ENCODE results near the gene DPYD. TPM values are rescaled to one million over a fixed set of nuclear protein-coding genes. Genes with fewer than 3 reads are reported as not detected.

DPYD gene
- total RNA-seq, result 103 TPM

DNA sequence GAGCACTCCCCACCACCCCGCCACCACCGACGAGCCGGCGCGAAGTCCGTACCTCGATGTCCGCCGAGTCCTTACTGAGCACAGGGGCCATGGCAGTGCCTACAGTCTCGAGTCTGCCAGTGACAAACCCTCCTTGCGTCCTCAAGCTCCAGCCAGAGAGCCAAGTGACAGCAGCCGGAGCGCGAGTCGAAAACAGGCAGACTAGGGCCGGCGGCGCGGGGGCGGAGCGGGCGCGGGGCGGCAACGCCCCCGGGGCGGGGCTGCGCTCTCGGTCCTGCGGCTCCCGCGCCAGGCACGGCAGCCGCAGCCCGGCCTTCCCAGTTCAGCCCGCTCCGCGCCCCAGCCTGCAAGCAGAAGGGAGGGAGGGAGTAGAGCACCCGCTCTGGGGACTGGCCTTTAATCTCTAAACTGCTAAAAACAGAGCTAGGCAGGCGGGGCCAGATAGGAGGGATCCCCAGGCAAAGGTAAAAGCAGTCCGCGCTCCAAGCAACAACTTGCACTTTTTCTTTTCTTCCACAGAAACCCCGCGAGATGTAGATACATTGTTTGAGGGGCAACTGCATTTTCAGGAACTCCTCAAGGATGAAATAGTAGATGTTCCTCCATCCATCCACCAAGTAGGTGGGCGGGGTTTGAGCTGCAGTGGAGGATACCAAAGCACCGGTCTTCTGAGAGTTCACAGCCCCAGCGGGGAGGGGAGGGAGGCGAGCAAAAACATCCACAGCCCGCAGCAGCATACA, at the start of gene DPYD:
Gene DPYD (minus strand): TSS at position 203 of the 740 bp plus-strand sequence. CDS start 112 bp downstream, at position 91.
- no peaks in the 10 kb centered on the region for H3K27me3 ChIP-seq (ENCODE audit: insufficient read depth, low read length)
- peak within 1 kb of the TSS; percentile 95 for H3K4me3 ChIP-seq (ENCODE audit: low read length)
- peaks cover 32% of the 10 kb centered on the region for H3K4me1 ChIP-seq (ENCODE audit: insufficient read depth, low read length)

DNA sequence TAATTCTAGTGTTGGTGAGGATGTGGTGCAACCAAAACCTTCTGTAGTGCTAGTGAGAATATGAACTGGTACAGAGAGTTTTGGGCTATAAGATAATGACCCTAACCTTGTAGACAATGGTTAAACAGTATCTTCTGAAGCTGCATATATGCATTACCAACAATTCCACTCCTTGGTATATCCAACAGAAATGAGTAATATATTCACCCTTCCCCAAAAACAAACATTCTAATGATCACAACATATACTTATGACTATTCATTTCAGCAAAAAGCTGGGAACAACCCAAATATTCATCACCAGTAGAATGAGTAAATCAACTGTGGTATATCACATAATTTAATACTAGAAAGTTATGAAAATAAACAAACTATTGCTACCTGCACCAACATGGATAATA, 39.6 kb upstream of the DPYD start:
- Histone ChIP-seq H3K9me3 (ENCODE audit: low read depth, low read length) (no peaks in the 10 kb centered on the region), H3K4me3 (ENCODE audit: low read length) (no peak overlapping the region), H3K4me1 (ENCODE audit: insufficient read depth, low read length) (no peaks in the 10 kb centered on the region), H3K27me3 (ENCODE audit: insufficient read depth, low read length) (peaks cover 3% of the 10 kb centered on the region)

More for the DNA sequence above, at the start of gene DPYD:
- no peaks in the 10 kb centered on the region for H3K9me3 ChIP-seq (ENCODE audit: low read depth, low read length)

DNA sequence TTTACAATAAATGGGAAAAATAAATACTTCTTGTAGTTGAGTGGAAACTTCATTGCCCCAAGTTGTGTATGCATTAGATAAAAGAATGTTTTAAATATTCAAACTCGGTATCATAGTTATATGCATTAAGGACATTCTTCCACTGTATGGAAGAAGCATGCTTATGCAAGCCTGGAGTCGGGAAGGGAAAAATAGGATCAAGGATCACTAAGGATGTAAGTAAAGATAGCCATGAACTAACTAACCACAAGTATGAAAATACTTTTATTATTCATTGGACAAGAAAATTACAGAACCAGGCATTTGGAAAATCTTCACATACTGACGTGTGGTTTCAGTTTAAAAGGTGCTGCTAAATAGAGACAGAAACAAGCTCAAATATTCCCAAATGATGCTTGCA, 26.9 kb upstream of the DPYD start:
- no peak overlapping the region for H3K4me3 ChIP-seq (ENCODE audit: low read length)
- no peaks in the 10 kb centered on the region for H3K27me3 ChIP-seq (ENCODE audit: insufficient read depth, low read length)
- H3K9me3 ChIP-seq (ENCODE audit: low read depth, low read length), result no peaks in the 10 kb centered on the region
- H3K4me1 ChIP-seq (ENCODE audit: insufficient read depth, low read length), result no peaks in the 10 kb centered on the region

DNA sequence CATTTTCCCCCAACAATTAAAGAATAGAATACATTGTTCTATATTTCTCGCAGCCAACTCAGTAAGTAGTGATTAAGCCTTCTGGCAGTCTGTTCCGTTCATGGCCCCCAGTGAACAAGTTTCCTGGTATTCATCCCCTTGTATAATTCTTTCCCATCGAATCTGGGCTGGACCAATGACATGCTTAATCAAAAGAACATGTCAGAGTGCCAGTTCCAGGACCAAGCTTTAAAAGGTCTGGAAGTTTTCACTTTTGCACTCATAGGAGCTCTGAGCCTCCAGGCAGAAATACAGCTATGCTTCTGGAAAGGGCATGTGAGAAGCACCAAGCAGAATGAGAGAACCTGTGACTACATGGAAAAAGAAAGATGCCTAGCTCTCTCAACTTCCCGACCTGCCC, 22.5 kb upstream of the DPYD start:
- no peaks in the 10 kb centered on the region for H3K27me3 ChIP-seq (ENCODE audit: insufficient read depth, low read length)
- H3K9me3 ChIP-seq (ENCODE audit: low read depth, low read length), result no peaks in the 10 kb centered on the region
- H3K4me3 ChIP-seq (ENCODE audit: low read length), result no peak overlapping the region
- H3K4me1 ChIP-seq (ENCODE audit: insufficient read depth, low read length), result peaks cover under 1% of the 10 kb centered on the region

DNA sequence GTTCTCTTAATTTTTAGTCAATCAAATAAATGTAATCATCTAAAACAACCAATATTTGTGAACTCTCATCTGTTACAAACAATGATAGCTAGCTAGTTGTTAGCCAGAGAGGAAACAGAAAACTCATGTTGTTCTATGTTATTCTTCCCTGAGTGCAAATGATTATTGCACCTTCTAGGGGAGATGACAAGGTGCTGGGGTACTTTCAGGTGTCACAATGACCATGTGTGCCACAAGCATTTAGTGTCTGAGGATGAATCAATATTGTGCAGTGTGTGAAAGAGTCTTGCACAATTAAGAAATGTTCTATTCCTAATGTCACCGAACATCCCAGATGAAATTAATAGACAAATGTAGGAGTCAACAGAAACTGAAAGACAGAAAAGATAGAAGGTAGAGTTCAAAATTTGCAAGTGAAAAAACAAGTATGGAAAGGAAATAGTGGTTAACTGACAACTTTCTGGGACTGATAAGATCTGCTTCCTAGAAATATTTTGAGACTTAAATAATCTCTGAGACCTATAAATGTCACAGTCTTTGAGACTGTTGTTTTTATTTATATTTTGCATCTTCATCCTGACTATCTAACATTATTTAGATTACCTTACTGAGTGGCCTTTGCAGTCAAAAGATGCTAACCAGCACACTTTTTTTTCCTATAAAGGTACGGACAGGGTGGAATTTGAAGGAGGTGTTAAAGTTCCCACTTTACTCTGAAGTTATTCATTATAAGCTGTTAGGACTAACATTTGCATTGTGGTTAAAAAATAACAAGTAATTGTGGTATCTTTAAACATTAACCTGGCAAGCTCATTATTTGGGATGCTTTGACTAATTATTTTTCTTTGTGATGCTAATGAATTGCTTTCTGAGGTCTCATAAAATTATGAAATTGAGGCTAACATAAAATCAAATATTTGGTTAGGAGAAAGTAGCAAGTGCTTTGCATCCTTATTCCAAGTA, 21.6 kb upstream of the DPYD start:
- Histone ChIP-seq H3K4me3 (ENCODE audit: low read length) (no peak overlapping the region), H3K4me1 (ENCODE audit: insufficient read depth, low read length) (peaks cover 9% of the 10 kb centered on the region), H3K9me3 (ENCODE audit: low read depth, low read length) (no peaks in the 10 kb centered on the region), H3K27me3 (ENCODE audit: insufficient read depth, low read length) (no peaks in the 10 kb centered on the region)

DNA sequence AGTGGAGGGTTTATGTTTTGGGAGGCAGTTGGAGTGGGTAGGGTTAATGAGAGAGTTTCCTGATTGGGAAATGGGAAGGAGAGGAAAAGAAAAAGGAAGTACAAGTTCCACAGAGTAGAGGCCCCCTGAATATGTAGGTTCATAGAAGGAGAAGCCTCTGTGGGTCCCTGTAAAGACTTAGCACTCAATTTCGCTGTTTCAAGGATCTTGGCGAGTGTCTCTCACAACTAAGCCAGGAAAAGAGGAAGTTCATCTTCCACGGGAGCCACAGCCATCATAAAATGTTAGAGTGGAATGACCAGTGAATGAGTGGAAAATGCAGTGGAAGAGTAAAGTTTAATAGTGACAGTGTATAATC, 17.4 kb upstream of the DPYD start:
- Histone ChIP-seq H3K4me1 (ENCODE audit: insufficient read depth, low read length) (peaks cover 9% of the 10 kb centered on the region), H3K27me3 (ENCODE audit: insufficient read depth, low read length) (no peaks in the 10 kb centered on the region), H3K4me3 (ENCODE audit: low read length) (no peak overlapping the region), H3K9me3 (ENCODE audit: low read depth, low read length) (no peaks in the 10 kb centered on the region)

DNA sequence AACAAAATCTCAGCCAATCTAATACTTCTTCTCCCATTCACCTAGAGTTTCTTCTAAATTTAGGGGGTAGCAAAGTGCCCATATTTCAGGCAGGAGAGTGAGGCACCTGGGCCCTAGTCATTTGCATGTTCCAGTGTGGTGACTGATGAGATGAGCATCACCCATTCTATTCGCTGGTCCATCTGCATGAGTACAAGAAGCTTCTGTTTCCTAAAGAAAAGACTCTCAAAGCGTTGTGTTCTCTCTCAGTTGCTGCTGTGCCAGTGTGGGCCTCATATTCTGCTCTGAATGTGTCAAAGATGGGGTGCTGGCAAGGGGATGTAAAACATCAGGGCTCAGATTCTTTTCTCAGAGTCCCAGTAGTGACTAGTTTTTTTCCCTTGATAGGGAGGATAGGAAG, 16.1 kb upstream of the DPYD start:
- Histone ChIP-seq H3K4me3 (ENCODE audit: low read length) (no peak overlapping the region), H3K4me1 (ENCODE audit: insufficient read depth, low read length) (peaks cover 9% of the 10 kb centered on the region), H3K9me3 (ENCODE audit: low read depth, low read length) (no peaks in the 10 kb centered on the region), H3K27me3 (ENCODE audit: insufficient read depth, low read length) (no peaks in the 10 kb centered on the region)

DNA sequence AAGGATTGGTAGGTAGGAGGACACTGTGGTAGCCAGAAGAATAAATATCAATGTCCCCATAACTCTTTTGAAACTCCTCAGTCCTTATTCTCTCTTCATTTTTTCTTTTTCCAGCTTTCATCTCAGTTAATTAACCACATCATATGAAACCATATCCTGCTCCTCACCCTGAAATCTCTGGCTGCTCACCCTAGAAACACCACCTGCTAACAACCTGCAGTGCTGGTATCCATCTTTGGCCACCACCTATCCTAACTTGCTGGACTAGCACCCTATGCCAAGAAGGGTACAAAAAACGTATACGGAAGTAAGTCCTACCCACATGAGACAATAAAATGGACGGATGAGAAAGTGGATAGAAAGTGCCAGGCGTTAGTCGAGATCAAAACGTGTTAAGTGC, 13.7 kb upstream of the DPYD start:
- peaks cover 9% of the 10 kb centered on the region for H3K4me1 ChIP-seq (ENCODE audit: insufficient read depth, low read length)
- peaks cover 2% of the 10 kb centered on the region for H3K27me3 ChIP-seq (ENCODE audit: insufficient read depth, low read length)
- no peak overlapping the region for H3K4me3 ChIP-seq (ENCODE audit: low read length)
- no peaks in the 10 kb centered on the region for H3K9me3 ChIP-seq (ENCODE audit: low read depth, low read length)

DNA sequence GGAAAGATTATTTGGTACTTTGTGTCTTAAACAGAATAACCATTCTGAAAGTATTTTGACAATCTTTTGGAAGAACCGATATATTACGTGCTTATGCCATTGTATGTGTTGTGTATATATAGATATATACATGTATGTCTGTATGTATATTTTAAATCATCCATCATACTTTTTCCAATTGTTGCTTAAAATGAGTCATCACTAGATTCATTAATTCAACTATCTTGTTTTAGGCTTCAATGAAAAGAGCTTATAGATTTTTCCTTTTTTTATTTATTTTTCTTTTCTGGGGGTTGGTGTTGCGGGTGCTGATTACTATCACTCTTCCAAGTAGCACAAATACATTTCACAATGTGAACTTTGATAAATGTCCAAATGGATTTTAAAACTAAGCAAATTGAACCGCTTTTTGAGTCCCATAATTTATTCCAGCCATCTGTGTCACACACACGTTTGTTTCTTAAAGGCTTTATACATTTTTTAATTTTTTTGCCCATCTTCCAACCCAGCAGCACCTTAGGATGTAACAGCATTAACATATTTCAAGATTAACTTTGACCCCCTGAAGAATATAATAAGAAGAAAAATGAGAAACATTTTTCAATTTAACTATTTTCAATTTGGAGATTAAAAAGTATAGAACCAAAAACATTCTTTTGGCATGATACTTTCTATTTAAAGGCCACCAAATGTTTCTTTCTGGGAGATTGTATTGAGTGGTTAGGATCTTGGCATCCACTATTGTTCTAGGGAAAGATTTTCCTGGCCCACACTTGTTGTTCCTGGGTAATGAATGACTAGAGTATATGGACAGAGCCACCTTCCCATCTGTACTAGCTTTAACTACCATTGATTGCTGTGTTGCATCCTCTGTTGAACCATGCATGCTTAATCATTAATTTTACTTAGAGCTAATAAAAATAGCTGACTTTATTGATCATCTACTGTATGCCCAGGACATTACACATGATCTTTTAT, 9.3 kb upstream of the DPYD start:
- H3K4me3 ChIP-seq (ENCODE audit: low read length), result no peak overlapping the region
- H3K4me1 ChIP-seq (ENCODE audit: insufficient read depth, low read length), result no peaks in the 10 kb centered on the region
- no peaks in the 10 kb centered on the region for H3K9me3 ChIP-seq (ENCODE audit: low read depth, low read length)
- H3K27me3 ChIP-seq (ENCODE audit: insufficient read depth, low read length), result peaks cover 2% of the 10 kb centered on the region

DNA sequence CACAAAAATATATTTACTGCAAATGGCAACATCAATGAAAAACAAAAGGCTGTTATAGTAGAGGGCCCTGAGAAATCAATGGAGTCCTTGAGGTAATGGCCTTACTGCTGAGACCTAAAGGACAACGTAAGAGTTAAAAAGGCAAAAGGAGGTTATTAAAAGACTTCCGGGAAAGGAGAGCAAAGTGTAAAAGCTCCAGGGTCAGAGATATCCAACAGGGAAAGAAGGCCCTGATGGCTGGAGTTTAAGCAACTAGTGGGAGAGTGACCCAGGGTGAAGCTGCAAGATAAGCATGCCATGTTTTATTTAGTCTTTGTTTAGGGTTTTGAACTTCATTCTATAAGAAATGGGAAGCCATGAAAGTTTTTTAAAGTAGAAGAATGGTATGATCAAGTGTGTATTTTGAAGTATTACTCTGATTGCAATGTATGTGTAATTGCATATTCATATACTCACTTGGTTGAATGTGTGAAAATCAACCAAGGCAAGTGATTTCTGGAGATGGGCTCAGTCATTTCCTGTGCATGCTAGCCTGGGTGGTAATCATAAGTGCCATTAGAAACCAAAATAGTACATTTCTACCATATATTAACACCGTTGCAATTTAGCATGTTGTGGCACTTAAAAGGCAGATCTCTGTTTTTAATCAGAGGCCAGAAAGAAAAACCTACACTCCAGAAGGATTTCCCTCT, 5.3 kb upstream of the DPYD start:
- Histone ChIP-seq H3K27me3 (ENCODE audit: insufficient read depth, low read length) (peaks cover 2% of the 10 kb centered on the region), H3K9me3 (ENCODE audit: low read depth, low read length) (no peaks in the 10 kb centered on the region), H3K4me3 (ENCODE audit: low read length) (no peak overlapping the region), H3K4me1 (ENCODE audit: insufficient read depth, low read length) (peaks cover 6% of the 10 kb centered on the region)

DNA sequence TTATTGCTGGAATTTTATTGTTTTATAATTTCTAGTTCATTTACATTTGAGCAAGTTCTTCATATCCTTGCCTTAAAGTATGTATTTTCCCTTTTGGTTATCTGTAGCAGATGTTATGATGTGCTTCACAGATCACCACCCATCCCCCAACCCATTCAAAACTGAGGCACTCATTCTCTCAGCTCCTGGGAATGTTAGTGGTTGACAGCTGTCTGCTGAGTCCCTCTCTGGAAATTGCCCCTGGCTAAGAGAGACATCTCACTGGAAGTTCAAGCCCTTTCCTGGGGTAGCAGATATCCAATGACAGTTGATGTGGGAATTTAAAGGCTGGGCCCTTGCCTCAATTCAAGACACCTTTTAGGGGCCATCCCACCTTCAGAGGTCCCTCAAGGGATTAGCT, 4.3 kb upstream of the DPYD start:
- peaks cover 6% of the 10 kb centered on the region for H3K4me1 ChIP-seq (ENCODE audit: insufficient read depth, low read length)
- no peak overlapping the region for H3K4me3 ChIP-seq (ENCODE audit: low read length)
- H3K27me3 ChIP-seq (ENCODE audit: insufficient read depth, low read length), result no peaks in the 10 kb centered on the region
- H3K9me3 ChIP-seq (ENCODE audit: low read depth, low read length), result no peaks in the 10 kb centered on the region

DNA sequence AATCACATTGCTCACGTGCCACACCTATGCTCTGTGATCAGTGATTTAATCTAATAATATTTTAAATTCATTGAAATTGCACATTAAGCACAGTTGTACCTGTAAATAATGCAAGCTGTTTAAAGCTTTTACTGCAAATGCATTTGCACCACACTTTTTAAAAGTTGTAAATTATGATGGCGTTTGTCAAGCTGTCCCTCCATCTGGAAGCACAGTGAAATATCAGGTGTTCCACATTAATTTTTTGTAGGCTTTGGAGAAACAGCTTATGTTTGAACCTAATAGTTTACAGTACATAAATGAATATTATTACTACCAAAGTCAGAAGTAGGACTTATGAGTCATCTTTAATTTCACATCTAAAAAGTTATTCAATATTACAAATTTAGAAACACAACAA, 3.0 kb upstream of the DPYD start:
- no peaks in the 10 kb centered on the region for H3K27me3 ChIP-seq (ENCODE audit: insufficient read depth, low read length)
- H3K4me1 ChIP-seq (ENCODE audit: insufficient read depth, low read length), result peaks cover 12% of the 10 kb centered on the region
- H3K4me3 ChIP-seq (ENCODE audit: low read length), result no peak overlapping the region
- no peaks in the 10 kb centered on the region for H3K9me3 ChIP-seq (ENCODE audit: low read depth, low read length)

DNA sequence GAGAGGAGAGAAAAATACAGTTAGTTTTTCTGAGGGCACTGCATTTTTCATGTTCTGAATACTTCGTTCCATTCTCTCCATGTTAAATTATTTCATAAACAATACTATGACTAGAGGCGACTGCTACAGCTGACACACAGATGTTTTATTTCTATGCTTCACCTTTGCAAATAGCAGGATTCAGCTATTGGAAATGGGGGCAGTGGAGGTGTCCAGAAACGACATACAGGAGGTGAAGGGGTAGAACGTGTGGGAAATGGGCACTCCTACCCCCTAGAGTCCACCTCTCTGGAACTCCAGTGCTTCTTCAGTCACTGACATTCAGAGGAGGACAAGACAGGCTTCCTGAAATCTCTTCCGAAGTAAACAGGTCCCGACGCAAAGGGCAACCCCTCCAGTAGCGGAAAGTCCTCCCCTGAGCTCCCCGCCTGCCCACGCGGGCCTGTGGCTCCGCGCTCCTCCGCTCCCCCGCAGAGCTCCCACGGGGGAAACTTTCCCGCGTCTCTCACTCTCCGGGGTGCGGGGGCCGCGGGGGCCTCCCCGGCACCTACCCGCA, 480 bp downstream of the DPYD start:
- Histone ChIP-seq H3K4me1 (ENCODE audit: insufficient read depth, low read length) (peaks cover 32% of the 10 kb centered on the region), H3K27me3 (ENCODE audit: insufficient read depth, low read length) (no peaks in the 10 kb centered on the region), H3K9me3 (ENCODE audit: low read depth, low read length) (no peaks in the 10 kb centered on the region), H3K4me3 (ENCODE audit: low read length) (peak overlapping the region; percentile 95)

All from mononuclear cell (primary cell).